Measurements from ENCODE around the gene USF3. TPM values are rescaled to one million over a fixed set of nuclear protein-coding genes. Genes with fewer than 3 reads are reported as not detected.
A peak's percentile ranks its signal among the peaks of the same experiment; 100 is the strongest.

Gene USF3
- total and polyA plus RNA-seq, 2 of the 8 experiments (the other 6 are each of a cell fraction or from before 2014, with no cell fraction given), result 9.6 to 18.5 TPM

- TF ChIP-seq PHF8 (conservative IDR thresholded peaks at IDR 0.05; ENCODE audit: low read depth, low read length) (peak; percentile 94), RNF2 (IDR thresholded peaks at IDR 0.05; ENCODE audit: borderline replicate concordance, low read depth, low read length, missing control alignments, poor library complexity, severe bottlenecking) (no peak), E2F6 (IDR thresholded peaks at IDR 0.05) (peak; percentile 36; the same call in 1 of the 2 replicates), CHD7 (IDR thresholded peaks at IDR 0.05; ENCODE audit: insufficient replicate concordance, low read length) (no peak), SAP30 (IDR thresholded peaks at IDR 0.05; ENCODE audit: insufficient read depth, insufficient replicate concordance, low read length) (no peak)
These were observed 49.5 kb upstream of the USF3 start, which contains the start of gene NAA50 (continued) for GRCh38 chr3:113745756-113746547.

Measured in H1 (cell line).